HG03066 (cell line): ENCODE measurements around the gene SLCO4A1.

Source experiments
- ATAC-seq: cut with Tn5 transposase; IDR thresholded peaks from one replicate; pipeline ENCODE4 v1.9.1; 2021; ENCODE audit warnings: low read depth; ENCODE audit not compliant: unreplicated experiment

SLCO4A1 gene

DNA sequence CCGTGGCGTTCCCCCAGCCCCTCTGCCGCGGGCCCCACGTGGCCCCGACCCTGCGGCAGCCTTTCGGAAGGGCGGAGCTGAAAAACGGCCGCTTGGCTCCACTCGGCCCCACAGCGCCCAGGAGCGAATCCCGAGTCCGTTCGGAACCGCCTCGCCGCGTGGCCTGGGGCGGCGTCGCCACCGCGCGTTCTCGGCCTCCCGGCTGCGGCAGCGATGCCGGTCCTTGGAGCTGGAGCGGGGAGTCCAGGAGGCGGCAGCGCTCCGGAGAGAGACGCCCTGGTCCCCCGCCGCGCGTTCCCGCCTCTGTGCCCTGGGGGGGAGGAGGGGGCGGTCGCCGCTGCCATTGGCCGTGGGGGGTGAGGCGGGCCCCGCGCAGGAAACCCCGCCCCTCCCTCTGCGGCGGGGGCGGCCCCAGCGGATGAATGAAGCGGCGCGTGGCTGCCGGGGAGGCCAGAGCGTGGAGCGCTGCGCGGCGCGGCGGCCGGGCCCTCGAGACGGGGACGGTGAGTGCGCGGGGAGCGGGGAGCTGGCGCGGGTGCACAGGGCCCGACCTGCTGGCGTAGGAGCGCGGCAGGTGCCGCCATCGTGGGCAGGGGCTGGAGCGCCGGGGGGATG is at the start of gene SLCO4A1:
TSS of gene SLCO4A1 (plus strand) at position 453 of the 615 bp plus-strand sequence. CDS start 13,952 bp downstream, outside the sequence.
- peak; percentile 62 for ATAC-seq

DNA sequence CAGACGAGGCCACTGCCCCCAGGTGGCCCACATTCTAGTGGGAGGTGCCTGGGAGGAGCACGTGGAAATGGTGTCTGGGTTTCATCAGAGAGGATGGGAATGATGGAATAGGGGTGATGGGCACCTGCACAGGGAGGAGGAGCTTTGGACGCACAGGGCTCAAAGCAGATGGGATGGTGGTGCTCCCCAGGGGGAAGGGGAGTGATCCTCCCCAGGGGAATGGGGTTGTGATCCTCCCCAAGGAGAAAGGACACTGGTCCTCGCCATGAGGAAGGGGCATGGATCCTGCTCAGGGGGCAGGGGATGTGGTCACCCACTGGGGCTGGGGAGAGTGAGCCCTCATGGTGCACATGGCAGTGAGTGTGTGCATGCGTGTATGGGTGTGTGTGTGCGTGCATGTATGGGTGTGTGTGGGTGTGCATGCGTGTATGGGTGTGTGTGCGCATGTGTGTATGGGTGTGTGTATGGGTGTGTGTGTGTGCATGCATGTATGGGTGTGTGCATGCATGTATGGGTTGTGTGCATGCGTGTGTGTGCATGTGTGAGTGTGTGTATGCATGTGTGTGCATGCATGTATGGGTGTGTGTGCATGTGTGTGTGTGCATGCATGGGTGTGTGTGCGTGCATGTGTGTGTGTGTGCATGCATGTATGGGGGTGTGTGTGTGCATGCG is 49.7 kb upstream of the SLCO4A1 start:
- ATAC-seq: no peak

DNA sequence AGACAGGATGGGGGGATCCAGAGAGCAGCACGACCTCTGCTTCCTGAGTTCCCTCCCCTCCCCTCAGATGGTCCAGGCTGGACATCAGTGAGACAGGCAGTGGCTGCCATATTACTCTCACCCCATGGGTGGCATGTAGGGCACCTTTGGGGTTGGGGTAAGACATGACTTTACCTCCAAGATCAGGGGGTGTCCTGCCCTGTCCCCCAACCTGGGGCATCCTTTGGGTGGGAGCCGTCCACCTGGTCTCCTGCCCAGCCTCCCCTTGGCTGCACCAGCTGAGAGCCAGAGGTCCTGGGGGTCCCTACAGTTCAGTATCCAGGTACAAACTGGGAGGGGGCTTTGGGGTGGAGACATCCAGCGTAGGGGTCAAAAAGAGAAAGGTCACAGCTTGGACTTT is 48.7 kb upstream of the SLCO4A1 start:
- ATAC-seq: no peak

- ATAC-seq: no peak
Measured at GRCh38 chr20:62595069-62595468, 47.2 kb upstream of the SLCO4A1 start.

- ATAC-seq: no peak
Measured at GRCh38 chr20:62595491-62595890, 46.8 kb upstream of the SLCO4A1 start.

DNA sequence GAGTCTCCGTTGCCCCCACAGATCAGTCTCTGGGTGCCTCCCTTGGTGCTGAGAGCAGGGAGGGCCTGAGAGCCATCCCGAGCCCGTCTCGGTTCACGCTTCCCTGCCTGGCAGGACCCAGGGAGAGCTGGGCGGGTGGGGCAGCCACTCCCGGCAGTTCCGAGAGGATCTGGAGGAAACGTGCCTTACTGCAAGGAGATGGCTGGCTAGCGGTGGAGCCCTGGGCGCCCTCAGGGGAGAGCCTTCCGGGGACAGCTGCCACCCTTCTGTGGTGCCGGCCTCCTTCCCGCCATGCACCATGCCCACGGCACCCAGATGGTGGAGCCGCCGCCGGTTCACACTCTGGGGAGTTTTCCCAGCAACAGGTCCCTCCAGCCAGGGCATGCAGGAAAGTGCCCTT is 45.8 kb upstream of the SLCO4A1 start:
- no peak for ATAC-seq

DNA sequence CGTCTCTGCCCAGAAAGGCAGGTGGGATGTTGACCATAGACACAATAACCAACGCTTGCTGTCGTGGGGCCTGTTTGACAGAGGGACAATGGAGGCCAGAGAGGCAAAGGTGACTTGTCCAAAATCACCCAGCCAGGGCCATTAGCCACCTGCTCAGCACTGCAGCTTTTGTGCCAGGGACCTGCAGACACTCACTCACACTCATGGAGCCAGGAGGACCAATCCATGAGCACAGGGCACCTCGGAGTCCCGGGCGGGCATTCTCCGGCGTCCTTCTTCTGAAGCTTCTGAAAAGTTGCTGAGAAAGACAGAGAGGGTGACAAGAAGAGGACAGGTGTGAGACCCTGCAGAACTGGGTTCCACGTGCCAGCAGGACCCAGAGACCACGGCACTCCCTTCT is 45.4 kb upstream of the SLCO4A1 start:
- no peak for ATAC-seq

DNA sequence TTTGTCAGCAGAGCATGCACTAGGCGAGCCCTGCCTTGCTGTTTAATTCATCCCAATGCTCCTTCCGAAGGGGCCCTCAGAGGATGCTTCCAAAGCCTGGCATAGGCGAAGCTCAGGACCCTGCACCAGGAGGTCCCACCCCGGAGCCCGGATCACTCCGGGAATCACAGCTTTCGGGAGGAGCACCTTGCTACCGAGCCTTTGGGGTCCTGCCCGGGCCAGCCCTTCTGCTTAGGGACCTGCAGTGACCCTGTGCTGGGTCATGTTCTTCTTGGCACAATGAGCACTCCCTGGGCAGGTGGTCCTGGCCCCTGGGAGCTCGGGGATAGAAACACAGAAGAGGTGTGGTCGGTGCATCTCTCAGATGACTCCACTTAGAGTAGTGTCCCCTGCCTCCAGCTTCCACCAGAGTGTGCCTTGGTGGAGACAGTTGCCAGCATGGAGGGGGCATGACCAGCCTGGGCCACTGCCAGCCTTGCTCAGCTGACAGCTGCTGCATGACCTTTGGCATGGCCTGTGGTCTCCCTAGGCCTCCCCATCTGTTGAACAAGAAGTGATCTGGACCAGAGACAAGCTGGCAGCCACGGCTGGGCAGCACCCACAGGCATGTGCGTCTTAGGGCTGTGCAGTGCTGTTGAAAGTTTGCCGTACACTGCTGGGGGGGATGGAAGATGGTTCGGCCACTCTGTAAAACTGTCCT is 44.7 kb upstream of the SLCO4A1 start:
- ATAC-seq: no peak

DNA sequence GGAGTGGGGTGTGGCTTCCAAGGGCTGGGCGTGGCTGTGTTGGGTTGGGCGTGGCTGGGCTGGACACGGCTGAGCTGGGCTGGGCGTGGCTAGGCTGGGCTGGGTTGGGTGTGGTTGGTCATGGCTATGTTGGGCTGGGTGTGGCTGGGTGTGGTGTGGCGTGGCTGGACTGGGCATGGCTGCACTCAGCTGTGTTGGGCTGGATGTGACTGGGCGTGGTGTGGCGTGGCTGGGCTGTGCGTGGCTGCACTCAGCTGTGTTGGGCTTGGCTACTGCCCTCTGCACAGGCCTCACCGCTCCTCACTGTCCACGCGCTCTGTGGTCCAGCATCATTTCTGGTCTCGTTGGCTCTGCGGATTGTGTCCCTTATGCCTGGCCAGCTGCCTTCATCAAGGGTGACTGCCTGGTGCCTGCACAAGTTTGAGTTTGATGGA is 43.5 kb upstream of the SLCO4A1 start:
- ATAC-seq: no peak

- ATAC-seq: no peak
Measured at GRCh38 chr20:62599216-62600110, 42.8 kb upstream of the SLCO4A1 start.

- ATAC-seq: no peak
Measured at GRCh38 chr20:62601172-62601571, 41.1 kb upstream of the SLCO4A1 start.

- no peak for ATAC-seq
Measured at GRCh38 chr20:62601714-62602113, 40.6 kb upstream of the SLCO4A1 start.

DNA sequence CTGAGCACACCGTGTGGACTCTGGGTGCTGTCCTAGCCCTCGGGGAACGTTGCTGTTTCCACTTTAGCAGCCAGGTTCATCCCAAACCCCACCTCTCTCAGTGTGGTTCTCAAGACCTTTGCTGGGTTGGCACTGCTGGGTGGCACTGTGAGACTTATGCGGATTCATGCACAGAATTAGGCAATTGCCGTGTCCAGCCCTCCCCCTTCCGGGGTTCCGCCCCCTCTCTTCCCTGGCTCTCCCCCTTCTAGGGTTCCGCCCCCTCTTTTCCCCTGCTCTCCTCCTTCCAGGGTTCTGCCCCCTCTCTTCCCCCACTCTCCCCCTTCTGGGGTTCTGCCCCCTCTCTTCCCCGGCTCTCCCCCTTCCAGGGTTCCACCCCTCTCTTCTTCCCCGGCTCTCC is 39.8 kb upstream of the SLCO4A1 start:
- ATAC-seq: no peak

GRCh38 chr20:62603021-62603906 is 39.0 kb upstream of the SLCO4A1 start:
- no peak for ATAC-seq

GRCh38 chr20:62603907-62604785 is 38.2 kb upstream of the SLCO4A1 start:
- no peak for ATAC-seq

DNA sequence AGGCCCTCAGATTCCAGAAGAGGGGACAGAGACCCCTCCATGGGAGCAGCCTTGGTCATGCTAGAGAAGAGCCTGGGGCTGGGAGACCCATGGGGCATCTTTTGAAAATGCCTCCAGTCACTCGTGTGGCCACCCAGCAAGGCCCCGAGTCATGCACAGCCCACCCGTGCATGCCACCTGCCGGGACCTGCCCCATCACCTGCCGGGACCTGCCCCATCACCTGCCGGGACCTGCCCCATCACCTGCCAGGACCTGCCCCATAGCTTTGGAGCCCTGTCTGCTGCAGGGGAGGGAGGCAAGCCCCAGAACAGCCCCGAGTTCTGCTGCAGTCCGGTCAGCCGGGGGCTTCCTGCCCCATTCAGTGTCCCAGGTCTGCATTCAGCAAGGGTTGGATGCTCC is 37.5 kb upstream of the SLCO4A1 start:
- no peak for ATAC-seq

- ATAC-seq: no peak
Measured at GRCh38 chr20:62605236-62605943, 36.9 kb upstream of the SLCO4A1 start.

- ATAC-seq: no peak
Measured at GRCh38 chr20:62606016-62606415, 36.3 kb upstream of the SLCO4A1 start.
